HG03469 (cell line): Measurements from ENCODE around the gene AMMECR1L.
A peak's percentile ranks its signal among the peaks of the same experiment; 100 is the strongest.

Experiments
- ATAC-seq: cut with Tn5 transposase; IDR thresholded peaks from one replicate; pipeline ENCODE4 v1.9.1; 2021; ENCODE audit warnings: mild to moderate bottlenecking, moderate library complexity, moderate number of reproducible peaks; ENCODE audit not compliant: unreplicated experiment

The AMMECR1L gene

DNA sequence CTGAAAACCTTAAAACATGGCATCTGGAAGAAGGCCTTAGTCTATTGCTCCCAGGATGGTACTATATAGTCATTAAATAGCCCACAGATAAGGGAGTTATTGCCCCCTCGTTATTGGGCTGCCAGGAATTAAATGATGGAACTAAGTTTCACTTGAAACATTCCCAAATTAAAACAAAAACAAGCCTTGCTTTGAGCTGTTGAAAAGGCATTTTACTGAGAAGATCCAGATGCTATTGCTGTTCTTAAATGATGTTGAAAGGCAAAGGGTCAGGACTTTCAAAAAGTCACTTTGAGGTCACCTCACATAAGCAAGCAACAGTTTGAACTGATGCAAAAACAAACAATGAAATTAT is 2.0 kb upstream of the AMMECR1L start:
- no peak for ATAC-seq

- no peak for ATAC-seq
Observed at GRCh38 chr2:127887082-127887775, 1.5 kb upstream of the AMMECR1L start.

DNA sequence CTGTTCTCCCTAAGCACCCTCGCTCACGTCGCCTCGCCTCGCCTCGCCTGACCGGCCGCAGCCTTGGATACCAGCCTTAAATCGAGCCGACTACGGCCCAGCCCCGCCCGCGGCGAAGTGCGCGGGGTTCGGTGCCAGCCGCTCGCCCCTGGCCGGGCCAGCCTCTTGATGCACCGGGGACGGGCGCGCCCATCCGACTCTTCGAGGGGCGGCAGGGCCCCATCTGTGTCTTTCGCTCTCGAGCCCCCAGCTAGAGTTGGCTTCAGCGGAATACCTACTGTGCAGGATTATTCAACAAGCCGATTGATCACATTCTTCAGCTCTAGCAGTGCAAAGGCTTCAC is 808 bp upstream of the AMMECR1L start:
- ATAC-seq: peak; percentile 15

- peak; percentile 8 for ATAC-seq
Observed at GRCh38 chr2:127884861-127885740, 655 bp downstream of the AMMECR1L start.

DNA sequence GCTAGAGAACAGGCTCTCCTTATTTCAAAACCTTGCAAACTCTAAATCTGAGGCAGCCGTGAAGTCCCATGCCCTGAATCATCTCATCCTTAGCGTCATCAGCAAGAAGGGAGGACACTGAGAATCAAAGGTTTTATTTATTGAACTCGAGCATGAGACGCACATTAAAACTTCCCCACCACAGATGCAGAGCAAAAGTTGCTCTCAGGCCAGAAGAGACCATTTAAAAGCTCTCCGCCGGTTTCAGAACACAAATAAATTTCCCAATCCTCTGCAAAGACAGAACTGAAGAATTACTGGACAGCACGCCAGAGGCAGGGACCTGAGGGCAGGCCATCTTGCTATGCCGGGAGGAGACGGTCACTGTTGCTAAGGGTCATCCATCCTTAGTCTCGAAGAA is 1.3 kb downstream of the AMMECR1L start:
- ATAC-seq: no peak

GRCh38 chr2:127879899-127880298 is 5.9 kb downstream of the AMMECR1L start:
- ATAC-seq: no peak

DNA sequence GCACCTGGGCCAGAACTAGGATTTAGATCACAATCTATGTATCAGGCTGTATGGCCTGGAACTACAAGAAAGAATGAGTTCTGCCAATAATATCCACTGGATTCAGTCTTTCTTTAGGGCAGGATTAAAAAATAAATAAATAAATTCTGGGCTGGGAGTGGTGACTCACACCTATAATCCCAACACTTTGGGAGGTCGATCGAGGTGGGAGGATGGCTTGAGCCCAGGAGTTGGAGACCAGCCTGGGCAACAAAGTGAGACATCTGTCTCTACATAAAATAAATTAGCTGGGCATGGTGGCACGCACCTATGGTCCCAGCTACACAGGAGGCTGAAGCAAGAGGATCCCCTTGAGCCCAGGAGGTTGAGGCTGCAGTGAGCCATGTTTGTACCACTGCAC is 8.1 kb downstream of the AMMECR1L start:
- ATAC-seq: no peak

GRCh38 chr2:127877136-127877535 is 8.6 kb downstream of the AMMECR1L start:
- no peak for ATAC-seq

GRCh38 chr2:127874378-127875269 is 11.1 kb downstream of the AMMECR1L start:
- ATAC-seq: no peak

- ATAC-seq: no peak
Observed at GRCh38 chr2:127873707-127874303, 12.0 kb downstream of the AMMECR1L start.

DNA sequence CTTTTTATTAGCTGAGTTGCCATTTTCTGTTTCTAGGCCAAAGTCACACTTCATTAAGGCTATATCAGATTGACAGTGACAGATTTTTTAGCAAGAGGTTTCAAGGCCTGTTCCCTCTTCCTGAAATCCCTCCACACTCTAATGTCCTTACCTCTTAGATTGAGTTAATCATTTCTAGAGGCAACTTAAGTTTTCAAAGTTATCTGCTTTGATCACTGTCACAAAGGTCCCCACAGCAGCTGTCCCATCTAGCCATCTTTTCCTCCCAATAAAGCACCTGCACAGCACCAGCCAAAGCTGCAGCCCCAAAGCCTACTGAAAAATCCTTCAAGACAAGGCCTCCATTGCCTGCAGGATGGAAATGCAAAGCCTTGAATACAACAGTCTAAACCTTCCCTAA is 13.4 kb downstream of the AMMECR1L start:
- ATAC-seq: no peak

- ATAC-seq: no peak
Observed at GRCh38 chr2:127865926-127866325, 19.8 kb downstream of the AMMECR1L start.

GRCh38 chr2:127864877-127865276 is 20.9 kb downstream of the AMMECR1L start:
- no peak for ATAC-seq

DNA sequence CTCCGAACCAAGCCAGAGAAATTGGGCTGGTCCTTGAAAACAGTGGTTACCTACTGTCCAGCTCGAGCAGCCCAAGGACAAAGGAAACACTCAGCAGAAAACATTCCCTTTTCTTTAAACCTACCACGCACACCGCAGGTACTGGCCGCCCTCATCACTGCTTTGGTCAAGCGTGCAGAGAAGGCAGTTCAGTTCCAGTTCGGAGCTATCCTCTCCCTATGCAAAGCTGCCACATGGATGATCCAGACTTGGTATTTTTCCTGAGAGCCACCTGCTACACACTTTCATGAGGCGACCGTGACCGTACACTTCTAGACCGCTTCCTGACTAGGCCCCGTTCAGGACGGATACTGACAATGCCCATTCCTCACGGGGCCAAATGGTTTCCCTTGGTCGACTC is 23.5 kb downstream of the AMMECR1L start:
- ATAC-seq: no peak

GRCh38 chr2:127860130-127860529 is 25.6 kb downstream of the AMMECR1L start:
- ATAC-seq: no peak

GRCh38 chr2:127859712-127860085 is 26.1 kb downstream of the AMMECR1L start:
- no peak for ATAC-seq

DNA sequence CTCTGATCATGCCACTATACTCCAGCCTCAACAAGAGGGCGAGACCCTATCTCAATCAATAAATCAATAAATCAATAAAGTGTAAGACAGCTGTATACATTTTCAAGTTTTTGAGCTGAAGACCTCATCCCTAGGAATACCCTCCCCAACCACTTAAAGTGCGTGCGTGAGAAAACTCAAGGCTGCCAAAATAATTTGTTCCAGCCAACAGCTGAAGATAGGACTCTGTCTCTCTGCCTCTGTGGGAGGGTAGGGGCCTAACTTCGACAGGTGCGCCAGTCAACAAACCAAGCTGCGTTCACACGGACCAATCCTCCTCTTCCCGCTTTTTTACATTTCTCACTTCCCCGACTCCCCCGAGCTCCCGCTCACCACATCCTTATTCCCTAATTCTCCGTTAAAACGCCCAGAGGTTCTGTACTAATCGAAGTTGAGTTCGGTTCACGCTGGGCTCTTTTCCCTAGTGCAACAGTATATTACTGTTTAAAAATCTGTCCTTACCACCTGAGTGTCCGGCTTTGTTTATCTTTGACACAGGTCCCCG is 28.4 kb downstream of the AMMECR1L start:
- no peak for ATAC-seq

DNA sequence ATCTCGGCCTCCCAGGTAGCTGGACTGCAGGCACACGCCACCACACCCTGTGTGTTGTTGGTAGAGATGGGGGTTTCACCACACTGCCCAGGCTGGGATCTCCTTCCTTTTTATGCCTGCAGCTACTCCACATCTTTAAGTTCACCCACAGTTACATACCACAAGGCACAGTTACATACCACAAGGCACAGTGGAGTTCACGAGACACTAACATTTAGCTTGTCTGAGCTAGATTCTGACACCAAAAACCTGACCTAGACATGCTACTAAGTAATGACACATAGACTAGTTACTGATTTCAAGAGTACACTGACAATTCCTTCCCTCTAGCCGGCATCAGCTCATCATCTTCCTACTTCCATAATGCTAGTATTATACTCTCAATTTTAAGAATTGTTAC is 32.1 kb downstream of the AMMECR1L start:
- ATAC-seq: no peak

DNA sequence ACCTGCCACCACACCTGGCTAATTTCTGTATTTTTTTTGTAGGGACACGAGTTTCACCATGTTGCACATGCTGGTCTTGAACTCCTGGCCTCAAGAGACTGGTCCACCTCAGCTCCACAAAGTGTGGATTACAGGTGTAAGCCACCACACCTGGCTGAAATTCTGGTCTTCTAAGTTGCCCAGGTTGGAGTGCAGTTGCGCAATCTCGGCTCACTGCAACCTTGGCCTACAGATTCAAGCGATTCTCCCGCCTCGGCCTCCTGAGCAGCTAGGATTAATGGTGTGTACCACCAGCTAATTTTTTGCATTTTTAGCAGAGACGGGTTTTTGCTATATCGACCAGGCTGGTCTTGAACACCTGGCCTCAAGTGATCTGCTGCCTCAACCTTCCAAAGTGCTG is 33.4 kb downstream of the AMMECR1L start:
- ATAC-seq: no peak

GRCh38 chr2:127847931-127848330 is 37.8 kb downstream of the AMMECR1L start:
- ATAC-seq: no peak

DNA sequence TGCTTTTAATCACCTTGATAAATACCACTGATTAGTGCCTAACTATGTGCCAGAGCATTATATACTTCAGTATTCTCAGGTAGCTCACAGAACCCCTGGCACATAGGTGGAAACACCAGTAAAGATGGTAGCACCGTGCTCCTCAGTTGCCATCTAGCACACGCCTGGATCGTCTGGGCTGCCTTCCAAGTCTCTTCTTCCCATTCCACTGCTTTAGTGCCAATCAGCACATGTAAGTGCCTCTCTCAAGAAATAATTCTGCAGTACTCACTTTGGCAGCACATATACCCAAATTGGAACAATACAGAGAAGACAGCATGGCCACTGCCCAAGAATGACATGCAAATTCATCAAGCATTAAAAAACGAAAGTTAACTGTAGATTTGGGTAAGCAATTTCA is 40.8 kb downstream of the AMMECR1L start:
- no peak for ATAC-seq
